Stimulated activated CD8-positive, alpha-beta memory T cell treated with anti-CD3 and anti-CD28 coated beads, Interleukin-4, amount 100 ng/mL, for 48 hours (primary cell): ENCODE results near the gene RERE.
"Not testable (repeated sequence)": the region's sequence is repeated elsewhere in the genome, so short reads cannot be mapped to it uniquely, and the experiment has no call there.

ENCODE experiments used
- DNase-seq: peaks from one replicate; pipeline ENCODE4 v3.0.0-alpha.2; 2020

Gene RERE

DNA sequence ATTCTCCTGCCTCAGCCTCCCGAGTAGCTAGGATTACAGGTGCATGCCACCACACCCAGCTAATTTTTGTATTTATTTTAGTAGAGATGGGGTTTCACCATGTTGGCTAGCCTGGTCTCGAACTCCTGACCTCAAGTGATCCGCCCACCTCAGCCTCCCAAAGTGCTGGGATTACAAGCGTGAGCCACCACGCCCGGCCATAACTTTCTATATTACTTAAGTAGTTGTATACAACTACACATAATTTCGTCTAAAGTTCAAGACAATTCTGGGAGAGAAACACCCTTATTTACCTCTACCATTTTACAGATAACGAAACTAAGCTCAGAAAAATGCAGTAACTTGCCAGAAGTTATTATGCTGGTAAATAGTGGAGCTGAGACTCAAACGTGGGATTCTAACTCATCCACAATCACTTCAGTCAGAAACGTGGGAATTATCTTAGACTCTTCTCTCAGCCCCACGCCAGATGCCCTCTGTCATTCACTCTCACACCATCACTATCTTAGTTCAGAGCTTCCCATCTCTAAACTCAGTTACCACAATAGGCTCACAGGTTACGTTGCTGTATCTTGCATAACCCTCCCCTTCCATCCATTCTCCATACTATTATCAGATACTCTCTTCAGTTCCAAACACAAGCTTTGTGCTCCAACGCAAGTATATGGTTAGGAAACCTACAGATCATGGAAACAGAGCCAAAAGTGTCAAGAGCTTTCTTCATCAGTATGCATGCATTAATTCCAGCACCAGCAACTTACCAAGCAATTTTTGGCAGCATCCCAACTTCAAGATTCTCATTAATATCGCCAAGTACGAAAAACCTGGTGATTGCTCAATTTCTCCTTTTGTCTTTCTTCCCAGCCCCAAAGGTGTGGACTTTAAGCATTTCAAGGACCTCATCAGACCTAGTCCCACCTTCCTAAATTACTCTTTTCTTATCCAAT, 69.3 kb downstream of the RERE start:
- DNase-seq: no peak

DNA sequence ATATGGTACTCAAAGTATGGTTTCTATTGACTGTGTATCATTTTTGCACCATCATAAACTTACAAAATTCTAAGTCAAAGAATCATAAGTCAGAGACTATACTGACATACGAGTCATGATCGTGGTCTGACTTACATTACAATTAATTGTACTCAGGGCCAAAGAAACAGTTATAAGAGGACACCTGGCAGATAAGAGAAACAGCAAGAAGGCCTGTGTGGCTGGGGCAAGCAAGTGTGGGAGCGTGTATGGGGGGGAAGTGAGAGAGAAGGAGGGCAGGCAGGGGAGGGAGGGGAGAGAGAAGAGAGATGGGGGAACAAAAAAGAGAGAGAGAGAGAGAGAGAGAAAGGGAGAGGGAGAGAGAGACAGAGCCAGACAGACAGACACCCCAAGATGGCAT, 70.9 kb downstream of the RERE start:
- DNase-seq: no peak

DNA sequence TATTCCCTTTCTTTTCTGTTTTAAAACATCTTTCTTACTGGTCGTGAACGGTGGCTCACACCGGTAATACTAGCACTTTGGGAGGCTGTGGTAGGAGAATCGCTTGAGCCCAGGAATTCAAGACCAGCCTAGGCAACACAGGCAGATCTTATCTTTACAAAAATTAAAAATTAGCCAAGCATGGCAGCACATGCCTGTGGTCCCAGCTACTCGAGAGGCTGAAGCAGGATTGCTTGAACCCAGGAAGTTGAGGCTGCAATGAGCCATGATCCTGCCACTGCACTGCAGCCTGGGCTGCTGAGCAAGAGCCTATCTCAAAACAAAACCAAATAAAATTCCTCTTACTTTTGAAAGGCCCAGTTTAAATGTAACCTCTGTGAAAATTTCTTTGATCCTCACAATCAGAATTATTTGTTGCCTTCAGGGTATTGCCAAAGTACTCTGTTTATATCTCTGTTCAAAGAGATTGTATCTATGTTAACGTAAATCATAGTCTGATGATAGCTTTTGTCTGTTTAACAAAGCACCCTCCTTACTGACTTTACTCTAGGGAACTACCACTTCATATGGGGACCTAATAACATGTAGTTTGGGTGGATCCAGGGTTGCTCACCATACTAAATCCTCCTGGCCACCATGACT, 71.6 kb downstream of the RERE start:
- DNase-seq: no peak

DNA sequence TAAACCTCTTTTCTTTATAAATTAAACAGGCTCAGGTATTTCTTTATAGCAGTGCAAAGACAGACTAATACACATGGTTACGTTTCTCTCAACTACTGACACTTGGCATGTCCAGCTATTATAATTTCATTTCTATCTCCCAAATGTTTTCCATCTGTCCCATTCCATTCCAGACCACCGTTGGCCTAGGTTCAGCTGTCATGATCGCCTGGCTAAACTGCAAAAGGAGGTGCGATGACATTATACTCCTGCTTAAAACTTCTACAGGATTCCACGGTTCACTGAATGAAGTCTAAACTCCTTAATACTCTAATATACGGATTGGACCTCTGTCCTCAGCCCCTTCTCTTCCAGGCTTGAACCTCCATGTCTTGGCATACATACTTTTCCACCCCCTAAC, 72.1 kb downstream of the RERE start:
- DNase-seq: no peak

DNA sequence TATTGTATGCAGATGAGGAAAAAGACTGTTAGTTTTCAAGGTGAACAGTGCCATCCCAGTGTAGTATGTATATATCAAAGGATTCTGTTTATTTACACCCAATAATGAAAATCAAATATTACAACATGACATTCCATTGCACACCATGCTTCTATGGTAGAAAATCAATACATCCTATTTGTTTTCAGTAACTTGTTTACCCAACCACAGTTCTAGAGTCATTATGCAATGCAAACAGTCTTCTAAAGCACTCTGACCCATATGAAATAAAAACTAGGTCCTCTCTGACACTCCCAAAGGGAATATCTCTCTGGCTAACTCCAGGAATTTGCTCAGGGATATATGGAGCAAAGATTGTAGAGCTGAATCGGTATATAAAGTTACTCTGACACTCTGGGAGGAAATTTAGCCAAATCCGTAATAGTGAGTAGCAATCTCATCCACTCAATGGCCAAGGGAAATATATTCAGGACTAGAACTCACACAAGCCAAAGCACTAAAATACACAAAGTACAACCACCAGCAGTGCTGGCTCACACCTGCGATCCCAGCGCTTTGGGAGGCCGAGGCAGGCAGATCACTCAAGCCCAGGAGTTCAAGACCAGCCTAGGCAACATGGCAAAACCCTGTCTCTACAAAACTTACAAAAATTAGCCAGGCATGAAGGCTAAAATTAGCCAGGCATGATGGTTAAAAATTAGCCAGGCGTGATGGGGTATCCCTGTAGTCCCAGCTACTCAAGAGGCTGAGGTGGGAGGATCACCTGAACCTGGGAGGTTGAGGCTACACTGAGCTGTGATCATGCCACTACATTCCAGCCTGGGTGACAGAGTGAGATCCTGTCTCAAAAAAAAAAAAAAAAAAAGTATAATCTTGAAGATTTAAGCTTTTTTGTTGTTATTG, 75.2 kb downstream of the RERE start:
- no peak for DNase-seq

DNA sequence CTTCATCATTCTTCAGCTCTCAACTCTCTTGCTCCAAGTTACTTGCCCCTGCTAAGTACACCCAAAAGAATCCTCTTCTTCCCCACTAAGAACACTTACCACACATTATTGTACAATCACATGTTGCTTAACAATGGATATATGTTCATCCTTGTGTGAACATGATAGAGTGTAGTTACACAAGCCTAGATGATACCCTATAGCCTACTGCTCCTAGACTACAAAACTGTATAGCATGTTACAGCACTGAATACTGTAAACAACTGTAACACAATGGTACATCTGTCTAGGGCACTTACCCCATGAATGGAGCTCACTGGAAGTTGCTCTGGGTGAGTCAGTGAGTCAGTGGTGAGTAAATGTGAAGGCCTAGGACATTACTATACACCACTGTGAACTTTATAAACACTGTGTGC, 77.4 kb downstream of the RERE start:
- DNase-seq: no peak

DNA sequence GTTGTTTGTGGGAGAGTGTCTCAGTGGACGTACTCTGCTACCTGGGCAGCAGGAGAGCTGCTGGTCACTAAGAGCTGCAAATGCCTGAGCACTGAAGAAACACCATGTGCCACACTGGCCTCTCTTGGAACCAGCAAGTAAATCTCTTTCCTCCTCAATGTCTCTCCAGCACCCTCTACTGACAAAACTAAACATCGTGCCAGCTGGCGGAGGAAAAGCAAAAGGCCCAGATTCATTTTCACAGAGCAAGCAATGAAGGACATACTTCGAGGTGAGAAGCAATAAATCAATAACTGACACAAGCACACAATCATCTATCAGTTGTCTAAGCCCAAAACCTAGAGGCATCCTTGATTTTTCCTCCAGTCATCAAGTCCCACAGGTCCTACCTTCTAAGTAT, 78.1 kb downstream of the RERE start:
- no peak for DNase-seq

DNA sequence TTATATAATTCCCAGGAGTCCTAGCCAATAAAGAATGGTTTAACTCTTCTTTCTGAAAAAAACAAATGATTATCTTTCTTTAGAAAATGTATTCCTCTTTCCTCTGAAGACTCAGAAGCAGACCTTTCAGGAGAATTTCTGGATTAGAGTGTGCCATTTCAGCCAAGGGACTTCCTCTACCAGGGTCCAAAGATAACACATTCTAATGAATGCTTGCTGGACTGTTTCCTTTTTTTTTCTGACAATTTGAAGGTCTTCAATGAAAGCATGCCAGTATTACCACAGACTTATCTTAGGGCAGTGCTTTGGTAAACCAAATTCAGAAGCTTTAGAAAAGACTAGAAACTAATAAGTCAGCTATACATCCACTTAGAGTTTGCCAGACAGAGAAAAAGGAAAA, 80.5 kb downstream of the RERE start:
- DNase-seq: no peak

DNA sequence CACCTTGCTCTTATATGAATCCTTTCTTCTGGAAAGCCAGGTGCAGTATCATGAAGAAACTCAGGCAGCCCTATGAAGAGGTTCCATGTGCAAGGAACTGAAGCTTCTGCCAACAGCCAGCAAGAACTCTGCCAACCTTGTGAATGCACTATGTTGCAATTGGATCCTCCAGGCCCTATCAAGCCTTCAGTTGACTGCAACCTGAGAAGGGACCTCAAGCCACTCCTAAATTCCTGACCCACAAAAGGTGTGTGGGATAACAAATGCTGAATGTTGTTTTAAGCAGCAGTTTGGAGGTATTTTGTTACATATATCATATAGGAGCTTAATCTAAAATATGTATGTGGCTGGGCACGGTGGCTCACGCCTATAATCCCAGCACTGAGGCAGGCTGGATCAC, 84.0 kb downstream of the RERE start:
- DNase-seq: no peak

DNA sequence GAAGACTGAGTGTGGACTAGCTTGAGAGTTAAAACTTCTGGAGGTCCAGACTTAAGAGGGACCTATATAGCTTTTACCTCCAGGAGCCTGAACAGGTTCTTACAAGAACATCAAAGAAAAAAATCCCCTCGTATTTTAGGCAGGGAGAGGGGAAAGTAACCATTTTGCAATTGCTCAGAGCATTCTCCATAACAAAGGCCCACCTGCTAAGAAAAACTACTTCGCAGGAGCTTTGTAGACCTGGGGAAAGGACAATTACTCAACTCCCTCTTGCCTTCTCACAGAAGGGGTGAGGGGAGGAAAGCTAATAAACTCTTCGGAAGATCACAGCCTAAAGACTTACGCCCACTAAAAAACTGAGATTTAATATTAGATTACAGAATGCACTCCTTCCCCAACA, 86.3 kb downstream of the RERE start:
- no peak for DNase-seq

DNA sequence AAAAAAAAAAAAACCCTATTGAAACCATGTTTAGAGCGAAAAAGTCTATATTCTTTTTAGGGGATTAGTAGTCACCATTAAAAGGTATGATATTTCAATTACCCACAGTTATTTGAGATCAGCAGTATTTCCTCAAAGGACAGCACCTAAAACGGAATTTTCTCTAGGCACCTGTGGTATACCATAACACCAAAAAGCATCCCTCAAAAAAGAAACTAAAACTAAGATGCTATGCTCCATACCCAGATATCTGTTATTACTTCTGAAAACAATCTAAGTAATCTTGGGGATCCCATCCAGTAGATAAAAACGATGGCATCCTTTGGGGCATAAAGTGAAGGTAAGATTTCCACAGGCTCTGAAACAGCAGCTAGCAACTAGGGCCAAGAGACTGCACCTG, 89.0 kb downstream of the RERE start:
- DNase-seq: no peak

DNA sequence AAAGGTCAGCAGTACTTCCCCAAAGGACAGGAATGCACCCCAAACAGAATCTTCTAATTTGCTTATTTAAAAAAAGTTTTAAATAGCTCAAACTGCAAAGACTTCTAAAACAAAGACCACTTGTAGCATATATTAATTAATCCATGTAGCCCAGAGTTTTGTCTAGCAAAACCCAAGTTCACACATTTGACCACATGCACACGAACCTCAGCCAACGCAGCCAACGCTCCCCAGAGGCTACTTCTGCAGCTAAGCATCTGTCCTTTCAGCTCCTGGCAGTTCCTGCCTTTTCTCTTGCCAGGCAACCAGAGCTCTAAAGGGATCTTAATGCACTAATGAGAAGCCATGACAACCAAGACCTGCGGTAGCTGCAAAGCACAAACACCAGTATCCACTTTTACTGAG, 89.6 kb downstream of the RERE start:
- no peak for DNase-seq

DNA sequence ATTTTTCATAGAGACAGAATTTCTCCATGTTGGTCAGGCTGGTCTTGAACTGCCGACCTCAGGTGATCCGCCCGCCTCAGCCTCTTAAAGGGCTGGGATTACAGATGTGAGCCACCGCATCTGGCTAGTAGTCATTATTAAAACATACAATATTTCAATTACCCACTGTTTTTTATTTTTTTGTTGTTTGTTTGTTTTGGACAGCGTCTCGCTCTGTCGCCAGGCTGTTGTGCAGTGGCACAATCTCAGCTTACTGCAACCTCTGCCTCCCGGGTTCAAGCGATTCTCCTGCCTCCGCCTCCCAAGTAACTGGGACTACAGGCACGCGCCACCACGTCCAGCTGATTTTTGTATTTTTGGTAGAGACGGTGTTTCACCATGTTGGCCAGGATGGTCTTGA, 90.1 kb downstream of the RERE start:
- not testable (repeated sequence) for DNase-seq

DNA sequence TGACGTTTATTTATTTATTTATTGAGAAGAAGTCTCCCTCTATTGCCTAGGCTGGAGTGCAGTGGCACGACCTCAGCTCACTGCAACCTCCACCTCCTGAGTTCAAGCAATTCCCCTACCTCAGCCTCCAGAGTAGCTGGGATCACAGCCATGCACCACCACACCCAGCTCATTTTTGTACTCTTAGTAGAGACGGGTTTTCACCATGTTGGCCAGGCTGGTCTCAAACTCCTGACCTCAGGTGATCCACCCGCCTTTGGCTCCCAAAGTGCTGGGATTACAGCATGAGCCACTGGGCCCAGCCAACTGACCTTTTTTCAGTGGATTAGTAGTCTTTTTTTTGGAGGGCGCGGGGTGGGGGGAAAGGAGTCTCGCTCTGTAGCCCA, 90.6 kb downstream of the RERE start:
- DNase-seq: not testable (repeated sequence)

DNA sequence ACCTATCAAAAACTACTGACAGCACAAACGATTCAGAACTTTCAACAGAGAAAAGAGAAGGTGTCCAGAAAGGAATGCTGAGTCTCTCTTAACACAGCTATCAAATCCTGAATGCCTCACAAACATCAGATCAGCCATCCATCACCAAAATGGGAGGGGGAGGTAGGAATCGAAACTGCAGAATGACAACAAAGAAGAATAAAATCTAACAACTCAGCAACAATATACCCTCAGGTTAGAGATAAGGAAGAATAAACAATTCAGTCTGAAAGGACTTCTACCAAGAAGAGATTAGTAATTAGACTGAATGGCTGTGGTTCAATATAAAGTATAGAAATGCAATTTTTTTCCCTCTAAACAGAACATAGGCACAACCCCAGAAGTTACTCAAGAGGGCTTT, 94.4 kb downstream of the RERE start:
- DNase-seq: no peak

DNA sequence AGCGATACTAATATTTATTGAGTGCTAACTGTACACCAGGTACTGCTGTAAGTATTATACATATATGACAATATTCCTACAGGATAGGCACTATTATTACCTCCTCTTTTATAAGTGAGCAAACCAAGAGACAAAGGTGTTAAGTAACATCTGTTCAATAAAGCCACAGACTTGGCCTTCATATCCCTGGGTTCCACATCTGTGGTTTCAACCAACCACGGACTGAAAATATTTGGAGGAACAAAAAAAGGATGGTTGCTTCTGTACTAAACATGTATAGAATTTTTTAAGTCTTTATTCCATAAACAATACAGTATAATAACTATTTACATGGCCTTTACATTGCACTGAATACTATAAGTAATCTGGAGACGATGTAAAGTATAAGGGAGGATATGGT, 95.1 kb downstream of the RERE start:
- no peak for DNase-seq

DNA sequence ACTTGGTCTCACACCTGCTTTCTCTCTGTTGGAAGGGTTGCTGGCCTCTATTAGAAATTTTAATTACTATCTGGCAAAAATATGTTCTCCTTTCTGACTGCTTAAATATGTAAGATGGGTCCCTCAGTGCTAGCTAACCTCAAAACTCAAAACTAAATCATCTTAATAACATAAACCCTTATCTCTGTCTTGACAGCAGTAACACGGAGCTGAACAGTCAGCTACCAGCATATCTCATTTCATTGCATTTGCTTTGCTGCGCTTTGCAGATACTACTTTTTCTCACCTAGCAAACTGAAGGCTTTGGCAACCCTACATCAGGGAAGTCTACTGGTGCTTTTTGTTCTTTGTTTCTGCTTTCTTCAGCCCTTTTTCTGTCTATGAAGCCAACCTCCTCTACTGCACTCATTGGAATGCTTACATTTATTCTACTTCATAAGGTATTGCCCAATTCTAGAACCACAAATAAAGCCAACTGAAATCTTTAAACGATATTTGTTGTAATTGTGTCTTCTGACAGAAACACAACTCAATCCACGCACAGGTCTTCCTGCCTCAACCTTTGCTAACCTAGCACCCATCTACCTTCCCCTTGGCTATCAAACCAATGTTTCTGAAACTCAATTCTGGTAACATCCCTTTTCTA, 95.6 kb downstream of the RERE start:
- DNase-seq: no peak

DNA sequence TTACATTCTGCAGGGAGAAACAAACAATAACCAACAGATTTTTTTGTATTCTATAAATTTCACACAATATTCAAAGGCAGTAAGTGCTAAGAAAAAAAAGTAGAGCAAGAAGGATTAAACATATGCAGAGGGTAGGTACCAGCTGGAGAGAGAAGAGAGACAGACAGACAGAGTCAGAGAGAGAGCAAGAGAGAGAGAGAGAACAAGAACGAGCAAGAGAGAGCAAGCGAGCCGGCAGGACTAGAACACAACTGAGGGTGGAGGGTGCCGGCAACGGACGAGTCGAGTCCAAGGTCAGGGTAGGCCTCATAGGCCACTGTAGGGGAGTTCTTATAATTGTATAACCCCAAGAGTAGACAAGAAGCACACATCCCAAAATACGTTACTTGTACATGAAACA, 97.1 kb downstream of the RERE start:
- no peak for DNase-seq

DNA sequence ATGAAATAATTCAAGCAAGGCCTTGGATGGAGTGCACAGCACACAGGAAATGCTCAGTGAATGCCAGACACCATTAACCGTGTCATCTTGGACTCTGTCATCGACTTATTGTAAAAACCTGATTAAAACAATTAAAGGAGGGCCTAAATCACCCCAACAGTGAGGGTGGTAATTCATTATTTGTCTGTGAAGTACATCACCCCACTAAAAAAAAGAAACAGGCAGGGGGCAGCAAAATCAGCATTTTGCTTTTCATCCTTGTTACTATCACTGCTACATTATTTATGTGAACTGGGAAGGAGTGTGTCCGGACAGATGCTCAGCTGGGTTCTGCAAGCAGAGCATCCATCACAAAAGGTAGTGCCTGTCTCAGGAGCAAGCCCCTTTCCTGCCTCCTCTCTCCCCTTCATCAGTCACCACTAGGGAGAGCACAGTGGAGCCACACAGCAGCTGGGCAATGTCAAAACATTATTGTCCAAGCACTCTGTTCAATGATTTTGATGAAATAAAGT, 98.5 kb downstream of the RERE start:
- no peak for DNase-seq

DNA sequence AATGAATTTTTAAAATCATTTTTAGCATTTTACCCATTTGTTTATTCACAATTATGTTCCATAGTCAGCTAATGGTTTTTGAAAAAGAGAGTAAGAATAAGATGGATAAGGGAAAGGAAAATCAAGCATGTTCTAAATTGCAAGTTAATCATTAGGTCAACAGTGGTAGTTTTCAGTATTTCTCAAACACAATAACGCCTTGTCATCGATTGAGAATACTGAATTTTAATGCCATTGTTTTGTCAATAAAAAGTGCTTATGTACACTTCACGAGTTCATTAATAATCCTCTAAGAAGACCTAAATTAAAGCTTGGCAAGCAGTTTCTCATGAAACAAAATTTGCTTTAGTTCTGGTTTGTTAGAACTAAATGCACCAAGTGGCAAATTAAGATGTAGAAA, 100.3 kb downstream of the RERE start:
- no peak for DNase-seq

DNA sequence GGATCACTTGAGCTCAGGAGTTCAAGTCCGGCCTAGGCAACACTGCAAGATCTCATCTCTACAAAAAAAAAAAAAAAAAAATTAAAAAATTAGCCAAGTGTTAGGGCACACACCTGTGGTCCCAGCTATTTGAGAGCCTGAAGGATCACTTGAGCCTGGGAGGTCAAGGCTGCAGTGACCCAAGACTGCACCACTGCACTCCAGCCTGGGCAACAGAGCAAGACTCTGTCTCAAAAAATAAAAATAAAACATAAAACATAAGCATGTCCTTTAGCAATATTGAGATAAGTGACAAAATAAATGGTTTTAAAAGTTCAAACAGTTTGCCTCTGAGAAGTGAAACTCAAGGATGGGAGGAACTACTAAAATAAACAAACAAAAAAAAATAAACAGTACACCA, 101.2 kb downstream of the RERE start:
- no peak for DNase-seq

DNA sequence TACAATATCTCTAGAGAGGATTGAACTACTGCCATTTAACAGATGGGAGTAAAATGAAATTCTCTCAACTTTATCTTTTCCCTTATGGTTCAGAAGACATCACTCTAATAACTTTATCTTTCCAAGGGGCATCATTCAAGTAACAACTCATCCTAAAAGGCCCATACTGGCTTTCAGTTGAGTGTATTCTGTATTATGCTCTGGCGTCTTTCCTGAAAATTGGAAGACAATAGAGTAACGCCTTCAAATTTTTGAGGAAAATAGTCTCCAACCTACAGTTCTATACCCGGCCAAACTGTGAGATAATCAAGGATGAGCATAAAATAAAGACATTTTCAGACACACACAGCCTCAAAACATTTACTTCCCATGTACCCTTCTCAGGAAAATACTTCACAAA, 103.3 kb downstream of the RERE start:
- DNase-seq: no peak
